NCI-H524 (cell line): Measurements from ENCODE around the gene CLECL1.

Source experiments
- DNase-seq, 2 experiments: peaks; one replicate each; lab custom pipeline; 2025; lab: John Stamatoyannopoulos, UW

The CLECL1 gene

DNA sequence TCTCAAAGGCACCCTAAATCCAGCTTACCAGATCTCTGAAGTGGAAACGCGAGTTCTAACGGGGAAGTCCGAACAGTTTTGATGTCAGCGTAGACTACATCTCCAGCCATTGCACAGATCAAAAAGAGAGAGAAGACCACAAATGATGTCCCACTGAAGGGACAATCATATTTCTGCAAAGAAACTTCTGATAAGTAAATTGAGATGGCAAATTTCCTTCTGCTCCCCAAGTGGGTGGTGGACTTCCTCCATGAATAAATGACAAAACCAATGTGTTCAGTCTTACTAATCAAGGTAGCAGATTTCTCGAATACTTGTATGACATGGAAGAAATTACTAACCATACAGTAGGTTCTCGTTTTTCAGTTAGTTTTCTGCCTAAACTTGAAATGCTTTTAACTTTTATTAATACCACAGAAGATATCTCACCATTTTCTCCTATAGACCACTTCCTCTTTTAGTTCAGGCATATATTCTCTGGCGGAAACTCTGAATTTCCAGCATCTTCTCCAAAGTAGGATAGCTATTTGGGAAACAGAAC, at the start of gene CLECL1:
CLECL1 (minus strand) TSS at position 177 of the 541 bp plus-strand sequence.
- DNase-seq, result no peak

DNA sequence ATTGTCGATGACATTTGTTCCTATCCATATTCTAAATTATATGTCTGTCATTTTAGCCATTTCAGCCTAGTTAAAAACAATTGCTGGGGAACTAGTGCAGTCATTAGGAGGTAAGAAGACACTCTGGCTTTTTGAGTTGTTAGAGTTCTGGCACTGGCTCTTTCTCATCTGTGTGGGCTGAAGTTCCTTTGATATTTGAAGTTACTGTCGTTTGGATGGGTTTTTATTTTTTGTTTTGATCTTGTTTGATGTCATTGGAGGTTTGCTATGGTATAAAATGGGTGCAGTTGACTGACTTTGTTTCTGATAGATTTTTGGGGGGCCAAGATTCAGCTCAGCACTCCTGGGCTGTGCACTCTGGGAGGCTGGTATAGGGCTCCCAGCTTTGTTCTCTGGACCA, 48.5 kb upstream of the CLECL1 start:
- DNase-seq, result no peak

DNA sequence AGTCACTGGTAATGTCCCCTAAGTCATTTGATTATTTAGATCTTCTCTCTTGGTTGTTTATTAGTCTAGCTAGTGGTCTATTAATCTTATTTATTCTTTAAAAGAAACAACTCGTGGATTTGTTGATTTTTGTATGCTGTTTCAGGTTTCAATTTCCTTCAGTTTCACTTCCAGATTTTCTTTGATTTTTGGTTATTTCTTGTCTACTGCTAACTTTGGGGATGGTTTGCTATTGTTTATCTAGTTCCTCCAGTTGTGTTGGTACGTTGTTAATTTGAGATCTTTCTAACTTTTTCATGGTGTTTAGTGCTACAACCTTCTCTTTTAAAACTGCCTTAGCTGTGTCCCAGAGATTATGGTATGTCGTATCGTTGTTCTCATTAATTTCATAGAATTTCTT, 46.3 kb upstream of the CLECL1 start:
- no peak for DNase-seq

GRCh38 chr12:9776781-9777180, 43.9 kb upstream of the CLECL1 start:
- no peak for DNase-seq

- DNase-seq, result no peak
Measured at GRCh38 chr12:9773216-9773877, 40.5 kb upstream of the CLECL1 start.

DNA sequence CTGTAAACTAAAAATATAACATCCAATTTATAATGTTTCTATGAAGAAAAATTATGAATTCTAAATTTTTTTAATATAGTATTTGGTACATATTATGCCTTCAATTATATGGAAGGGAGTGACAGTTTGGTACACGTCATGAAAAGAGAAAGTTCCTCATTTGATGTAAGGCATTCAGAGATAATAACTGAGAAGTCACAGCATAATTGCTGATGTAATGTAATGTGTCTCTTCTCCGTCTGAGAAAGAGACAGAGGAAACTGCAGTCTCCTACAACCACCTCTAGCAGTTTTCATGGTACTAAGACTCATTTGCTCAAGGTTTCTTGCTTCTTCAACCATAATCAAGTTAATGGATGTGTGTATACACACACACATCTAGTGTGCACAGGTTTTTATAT, 30.1 kb upstream of the CLECL1 start:
- no peak for DNase-seq

DNA sequence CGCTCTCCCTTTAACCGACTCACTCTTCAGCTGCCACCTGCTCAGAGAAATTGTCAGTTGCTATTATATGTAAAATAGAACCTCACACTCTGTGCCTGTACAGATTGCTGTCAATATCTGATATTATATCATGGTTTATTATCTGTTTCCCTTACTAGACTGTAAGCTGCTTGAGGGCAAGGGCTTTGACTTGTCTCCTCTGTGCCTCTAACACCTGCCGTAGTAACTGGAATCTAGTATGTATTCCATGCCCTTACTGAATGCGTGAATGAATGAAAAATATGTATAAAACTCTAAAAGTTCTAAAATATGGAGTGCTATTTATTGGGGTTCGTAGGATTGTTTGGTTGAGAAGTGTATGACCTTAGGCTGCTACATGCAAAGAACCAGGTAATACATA, 29.5 kb upstream of the CLECL1 start:
- DNase-seq, result no peak

DNA sequence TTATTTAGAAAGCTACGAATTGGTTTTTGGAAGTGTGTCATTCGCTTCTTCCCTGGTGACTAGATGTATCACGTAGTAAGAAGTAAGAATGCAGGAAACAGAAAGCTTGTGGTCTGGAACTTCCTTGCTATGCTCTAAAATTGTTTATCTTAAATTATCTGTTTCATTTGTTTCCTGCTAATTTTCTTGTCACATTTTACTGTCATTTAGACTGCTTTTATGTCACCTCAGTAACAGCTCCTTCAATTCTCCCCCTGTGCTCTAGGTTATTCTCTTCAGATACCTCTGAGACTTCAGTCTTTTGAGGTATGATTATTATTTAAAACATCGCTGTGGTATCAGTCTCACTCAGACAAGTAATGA, 28.5 kb upstream of the CLECL1 start:
- DNase-seq, result no peak

GRCh38 chr12:9760699-9761418, 28.0 kb upstream of the CLECL1 start, which contains the start of gene CD69:
Gene CD69 (minus strand): TSS chr12:9760901. CDS start chr12:9760820, 81 bp downstream.
- DNase-seq, result no peak

DNA sequence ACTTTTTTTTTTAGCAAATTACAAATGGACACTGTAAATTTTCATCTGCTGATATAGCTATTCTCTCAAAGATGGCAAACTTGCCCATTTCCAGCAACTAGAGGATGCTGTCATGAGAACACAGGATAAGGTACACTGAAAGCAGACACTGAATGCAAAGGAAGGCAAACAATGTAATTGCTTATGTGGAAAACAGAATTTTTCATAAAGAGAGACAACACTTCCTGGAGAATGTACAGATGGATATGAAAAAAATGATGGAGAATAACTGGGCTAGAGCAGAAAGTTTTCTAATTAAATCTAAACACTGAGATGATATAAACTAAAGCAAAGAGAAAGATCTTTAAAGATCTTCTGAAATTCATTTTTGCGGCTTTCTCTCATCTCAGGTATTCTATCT, 27.2 kb upstream of the CLECL1 start:
- no peak for DNase-seq

DNA sequence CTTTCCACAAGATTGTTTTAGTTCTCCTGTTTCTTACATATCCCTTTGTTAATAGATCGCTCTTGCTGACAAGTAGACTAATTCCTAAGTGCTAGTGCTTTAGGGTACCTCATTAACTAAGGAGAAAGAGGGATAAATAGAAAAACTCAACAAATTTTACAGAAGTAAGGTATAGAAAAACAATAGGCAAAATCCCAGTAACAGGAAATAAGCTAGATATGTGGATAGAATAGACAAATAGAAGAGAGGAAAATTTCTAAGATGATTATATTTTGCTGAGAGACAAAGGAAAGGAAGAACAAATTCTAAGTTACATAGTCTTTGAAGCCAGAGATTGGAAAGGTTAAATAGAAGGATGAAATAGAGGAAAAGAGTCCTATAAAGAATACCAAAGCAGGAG, 26.8 kb upstream of the CLECL1 start:
- no peak for DNase-seq

DNA sequence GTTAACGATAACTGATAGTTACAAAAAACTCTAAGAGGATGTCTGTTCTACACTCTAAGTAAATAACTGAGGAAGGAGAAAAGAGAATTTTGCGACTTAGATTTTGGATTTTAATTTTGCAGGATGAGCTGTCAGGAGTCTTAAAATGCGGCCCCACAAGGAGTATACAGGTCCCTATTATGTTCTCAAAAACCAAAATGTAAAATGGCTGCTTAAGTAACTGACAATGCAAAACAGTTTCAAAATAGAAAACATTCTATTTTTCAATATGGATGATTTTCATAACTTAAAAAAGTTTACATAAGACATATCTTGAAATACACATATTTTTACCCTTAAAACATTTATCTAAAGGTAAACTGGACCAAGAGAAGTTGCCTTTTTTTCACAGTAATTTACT, 25.2 kb upstream of the CLECL1 start:
- no peak for DNase-seq

DNA sequence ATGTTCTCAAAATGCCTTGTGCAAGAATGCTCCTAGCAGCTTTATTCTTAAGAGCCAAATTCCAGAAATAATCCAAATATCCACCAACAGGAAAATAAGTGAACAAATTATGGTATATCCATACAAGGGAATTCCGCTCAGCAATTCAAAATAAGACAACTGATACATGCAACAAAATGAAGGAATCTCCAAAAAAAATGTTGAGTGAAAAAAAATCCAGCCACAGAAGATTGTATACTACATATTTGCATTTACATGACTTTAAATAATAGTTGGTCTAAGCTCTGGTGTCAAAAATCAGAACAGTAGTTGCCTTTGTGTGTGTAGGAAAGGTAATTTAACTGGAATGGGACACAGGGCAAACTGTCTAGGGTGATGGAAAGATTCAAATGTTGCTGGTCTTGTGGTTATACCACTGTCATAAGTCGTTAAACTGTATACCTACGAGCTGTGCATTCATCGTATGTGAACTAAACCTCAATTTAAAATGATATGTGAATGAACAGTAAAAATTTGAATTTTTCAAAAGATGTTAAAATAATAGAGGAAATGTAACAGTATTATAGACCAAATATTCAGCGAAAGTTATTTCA, 24.6 kb upstream of the CLECL1 start:
- no peak for DNase-seq

GRCh38 chr12:9756706-9757105, 23.8 kb upstream of the CLECL1 start:
- no peak for DNase-seq

- no peak for DNase-seq
Measured at GRCh38 chr12:9756170-9756569, 23.3 kb upstream of the CLECL1 start.

DNA sequence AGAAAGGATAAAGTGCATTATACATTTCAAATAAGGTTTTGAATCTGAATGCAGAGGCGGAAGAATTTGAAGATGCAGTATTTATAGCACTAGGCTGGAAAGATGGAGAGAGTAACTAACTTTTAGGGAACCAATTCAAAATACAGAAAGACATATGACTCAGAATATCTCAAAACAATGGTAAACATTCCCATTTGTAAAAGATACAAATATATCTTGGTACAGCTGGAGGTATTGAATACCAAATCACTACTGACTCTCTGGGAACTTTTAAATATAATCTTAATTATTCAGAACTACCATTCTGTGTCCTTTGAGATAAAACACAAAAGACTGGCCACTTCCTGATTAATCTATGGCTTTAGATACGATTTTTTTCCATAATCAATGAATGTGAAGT, 22.7 kb upstream of the CLECL1 start:
- DNase-seq, result no peak

DNA sequence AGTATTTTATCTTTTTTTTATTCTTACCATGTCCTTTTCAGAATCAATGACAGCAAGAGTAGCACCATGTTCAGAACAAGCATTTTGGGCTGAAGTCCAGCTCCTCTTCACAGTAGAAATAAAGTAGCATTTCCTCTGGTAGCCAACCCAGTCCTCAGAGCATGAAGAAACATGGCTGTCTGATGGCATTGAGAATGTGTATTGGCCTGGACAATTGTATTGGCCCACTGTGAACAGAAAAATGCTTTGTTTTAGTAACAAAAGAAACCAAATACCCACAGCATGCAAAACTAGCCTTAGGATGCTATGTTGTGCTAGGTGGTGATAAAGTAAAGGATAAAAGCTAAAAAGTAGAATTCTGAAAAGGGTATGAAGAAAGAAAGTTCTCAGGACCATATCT, 22.1 kb upstream of the CLECL1 start:
- DNase-seq, result no peak

GRCh38 chr12:9754099-9754927, 21.4 kb upstream of the CLECL1 start:
- no peak for DNase-seq

- no peak for DNase-seq
Measured at GRCh38 chr12:9753498-9753897, 20.6 kb upstream of the CLECL1 start.

DNA sequence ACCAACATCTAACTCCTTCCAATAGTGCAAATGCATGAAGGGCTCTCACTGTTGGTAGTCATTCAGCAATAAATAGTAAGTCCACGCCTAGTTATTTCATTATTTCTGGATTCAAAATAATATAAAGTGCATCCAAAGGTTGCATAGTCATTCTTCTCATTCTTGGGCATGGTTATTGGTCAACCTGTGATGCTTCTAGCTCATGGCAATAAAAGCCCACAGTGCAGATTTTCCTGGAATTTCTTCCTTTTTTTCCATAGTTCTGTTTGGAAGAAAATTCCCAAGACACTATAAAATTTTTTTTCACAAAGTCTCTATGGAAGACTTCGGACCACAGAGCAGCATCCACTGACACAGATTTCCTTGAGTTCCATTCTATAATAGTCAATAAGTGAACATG, 20.2 kb upstream of the CLECL1 start:
- no peak for DNase-seq

DNA sequence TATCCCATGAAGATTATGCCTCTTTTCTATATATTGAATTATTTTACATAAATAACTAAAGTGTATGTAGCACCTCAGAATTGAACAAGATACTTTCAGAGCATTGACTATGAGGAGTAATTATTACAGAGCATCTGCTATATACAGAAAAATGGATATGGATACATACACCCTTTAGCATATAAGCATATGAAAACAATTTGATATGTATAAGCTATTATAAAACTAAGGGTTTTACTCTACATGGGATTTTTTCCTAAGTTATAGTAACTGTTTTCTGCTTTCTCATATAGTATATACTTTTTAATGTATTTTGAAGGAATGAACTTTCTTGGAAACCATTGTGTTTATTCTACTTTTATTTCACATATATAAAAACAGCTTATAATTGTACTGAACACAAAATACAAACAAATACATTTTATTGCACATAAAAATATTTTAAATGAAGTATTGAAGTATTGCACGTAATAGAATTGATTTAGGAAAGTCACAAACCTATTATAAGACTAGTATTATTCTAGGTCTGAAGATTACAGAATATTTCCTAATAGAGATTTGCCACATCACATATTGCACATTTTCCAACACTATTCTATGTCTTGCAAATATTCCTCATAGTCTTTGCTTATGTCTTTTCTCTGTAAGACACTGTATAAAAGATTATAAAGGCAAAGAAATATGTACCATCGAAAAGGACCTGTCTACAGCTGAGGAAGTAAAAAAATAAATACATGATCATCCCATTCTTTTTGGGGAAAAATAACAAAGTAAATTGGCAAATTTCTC, 19.4 kb upstream of the CLECL1 start:
- DNase-seq, result no peak
